Neuronal stem cell (in vitro differentiated cells): ENCODE data around the gene NFYC.

ENCODE experiments used
- DNase-seq: peaks from one replicate; pipeline ENCODE4 v3.0.0-alpha.2; 2013; ENCODE audit warnings: low spot score
- H2AFZ ChIP-seq: one replicate; pipeline ENCODE4 v1.6.1; 2013; ENCODE audit warnings: mild to moderate bottlenecking, low read length, inconsistent platforms
- H2AK5ac ChIP-seq: 2 replicates; pipeline ENCODE4 v1.6.1; 2013; ENCODE audit warnings: low read depth, mild to moderate bottlenecking, inconsistent platforms, low read length, moderate library complexity, mixed read lengths
- H2BK120ac ChIP-seq: 2 replicates; pipeline ENCODE4 v1.6.1; 2013; ENCODE audit warnings: low read depth, mild to moderate bottlenecking, inconsistent platforms, low read length, moderate library complexity, mixed read lengths
- H2BK12ac ChIP-seq: one replicate; pipeline ENCODE4 v1.6.1; 2013; ENCODE audit warnings: low read length, inconsistent platforms
- H2BK15ac ChIP-seq: 2 replicates; pipeline ENCODE4 v1.6.1; 2013; ENCODE audit warnings: mild to moderate bottlenecking, low read length, inconsistent platforms, mixed read lengths
- H2BK5ac ChIP-seq: one replicate; pipeline ENCODE4 v1.6.1; 2013; ENCODE audit warnings: inconsistent platforms, mild to moderate bottlenecking, low read length, moderate library complexity
- H3K14ac ChIP-seq: one replicate; pipeline ENCODE4 v1.6.1; 2013; ENCODE audit warnings: low read length, inconsistent platforms
- H3K18ac ChIP-seq: 2 replicates; pipeline ENCODE4 v1.6.1; 2013; ENCODE audit warnings: low read length, inconsistent platforms
- H3K23ac ChIP-seq: 2 replicates; pipeline ENCODE4 v1.6.1; 2013; ENCODE audit warnings: low read depth, mild to moderate bottlenecking, mixed read lengths, low read length, inconsistent platforms; ENCODE audit not compliant: poor library complexity
- H3K27ac ChIP-seq: replicated peaks from 3 replicates; pipeline ENCODE4 v1.5.1; 2013; ENCODE audit warnings: low read length, inconsistent platforms
- H3K27me3 ChIP-seq, 3 experiments: 2 replicates each; pipeline ENCODE4 v1.6.1; 2013; ENCODE audit warnings: low read length in 3 of 3, mild to moderate bottlenecking in 2 of 3, inconsistent platforms in 1 of 3, low read depth in 1 of 3, mixed read lengths in 1 of 3, moderate library complexity in 1 of 3; ENCODE audit not compliant: control insufficient read depth in 3 of 3, insufficient read depth in 3 of 3
- H3K36me3 ChIP-seq, 2 donors: replicated peaks in 1 of 2; 2 replicates each; pipeline ENCODE4 v1.6.1; 2013; ENCODE audit warnings: low read length in 2 of 2; ENCODE audit not compliant: control insufficient read depth in 2 of 2, insufficient read depth in 2 of 2
- H3K4ac ChIP-seq: 2 replicates; pipeline ENCODE4 v1.6.1; 2013; ENCODE audit warnings: inconsistent platforms, mild to moderate bottlenecking, low read length, moderate library complexity
- H3K4me1 ChIP-seq, 2 donors: 1 replicate in 1 of 2; 2 replicates in 1 of 2; pipeline ENCODE4 v1.6.1; 2013; ENCODE audit warnings: low read length in 2 of 2, low read depth in 1 of 2; ENCODE audit not compliant: control insufficient read depth in 2 of 2, insufficient read depth in 1 of 2
- H3K4me2 ChIP-seq: one replicate; pipeline ENCODE4 v1.6.1; 2013; ENCODE audit warnings: mild to moderate bottlenecking, low read length, inconsistent platforms; ENCODE audit not compliant: insufficient read depth, poor library complexity, severe bottlenecking
- H3K4me3 ChIP-seq, 2 donors: 2 replicates each; pipeline ENCODE4 v1.5.1; 2013; ENCODE audit warnings: low read length in 2 of 2, mild to moderate bottlenecking in 2 of 2, inconsistent platforms in 1 of 2, moderate library complexity in 1 of 2
- H3K79me1 ChIP-seq: one replicate; pipeline ENCODE4 v1.6.1; 2013; ENCODE audit warnings: low read depth, mild to moderate bottlenecking, inconsistent platforms, low read length, moderate library complexity
- H3K9ac ChIP-seq: one replicate; pipeline ENCODE4 v1.6.1; 2013; ENCODE audit warnings: mild to moderate bottlenecking, low read depth, low read length, inconsistent platforms; ENCODE audit not compliant: poor library complexity
- H3K9me3 ChIP-seq, 2 donors: replicated peaks in 1 of 2; 2 replicates each; pipeline versions ENCODE3 to v1.6.1; 2013; ENCODE audit warnings: low read length in 2 of 2, mild to moderate bottlenecking in 2 of 2, inconsistent platforms in 1 of 2, low read depth in 1 of 2, mixed read lengths in 1 of 2, moderate library complexity in 1 of 2; ENCODE audit not compliant: control insufficient read depth in 2 of 2, insufficient read depth in 1 of 2
- H4K8ac ChIP-seq: one replicate; pipeline ENCODE4 v1.6.1; 2013; ENCODE audit warnings: low read depth, mild to moderate bottlenecking, inconsistent platforms, low read length, moderate library complexity
- H4K91ac ChIP-seq: one replicate; pipeline ENCODE4 v1.6.1; 2013; ENCODE audit warnings: low read length, low read depth, mild to moderate bottlenecking, inconsistent platforms; ENCODE audit not compliant: poor library complexity
- WGBS, 2 donors: extraction: QIAGEN DNeasy Blood & Tissue Kit; methylation state at CpG; one replicate each; pipeline ENCODE4 v1.1.7; 2013; ENCODE audit warnings: missing lambda C conversion rate in 2 of 2, mixed read lengths in 1 of 2; ENCODE audit not compliant: insufficient read length in 2 of 2, insufficient replicate concordance in 1 of 2; ENCODE audit errors: extremely low coverage in 2 of 2; 5-methylcytosine and 5-hydroxymethylcytosine counted together

The NFYC gene

DNA sequence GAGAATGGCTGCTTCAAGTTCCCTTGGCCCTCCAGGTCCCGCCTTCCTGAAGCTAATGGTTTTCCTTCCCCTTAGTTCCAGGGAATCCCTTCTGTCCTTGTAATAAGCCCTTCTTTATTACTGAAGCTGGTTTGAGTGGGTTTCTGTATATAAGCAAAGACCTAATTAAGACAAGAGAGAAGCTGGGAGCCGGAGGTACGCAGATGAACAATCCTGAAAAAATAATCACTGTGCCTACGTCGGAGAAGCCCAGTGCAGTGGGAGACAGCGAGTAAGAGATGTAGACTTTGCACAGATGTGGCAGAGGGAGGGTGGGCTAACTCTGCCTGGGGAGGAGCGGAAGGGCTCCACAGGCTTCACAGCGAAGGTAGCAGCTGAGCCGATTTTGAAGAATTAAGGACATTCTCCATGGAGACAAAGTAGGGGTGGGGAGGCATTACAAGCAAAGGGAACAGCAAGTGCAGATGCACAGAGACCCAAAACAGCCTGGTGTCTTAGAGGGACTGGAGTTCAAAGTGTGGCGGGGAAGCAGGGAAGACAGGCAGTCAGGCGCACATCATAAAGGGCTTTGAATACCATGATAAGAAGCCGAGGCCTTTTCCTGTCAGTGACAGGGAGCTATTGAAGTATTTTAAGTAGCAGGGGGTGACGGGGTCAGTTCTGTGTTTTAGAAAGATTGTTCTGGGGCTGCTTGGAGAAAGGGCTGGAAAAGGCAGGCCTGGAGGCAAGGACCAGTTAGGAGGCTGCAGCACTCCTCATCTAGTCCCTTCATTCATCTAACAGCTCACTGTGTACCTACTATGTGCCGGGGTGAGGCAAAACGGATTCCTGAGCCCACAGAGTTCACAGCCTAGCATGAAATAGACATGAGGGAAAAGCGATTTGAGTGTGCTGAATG is 32.5 kb upstream of the NFYC start:
- peaks cover 13 to 25% of the 10 kb centered on the region in 2 donors for H3K4me1 ChIP-seq
- no peak overlapping the region for H3K4me3 ChIP-seq
- peak overlapping the region; percentile 32 for H2AFZ ChIP-seq
- no peak overlapping the region for H3K18ac ChIP-seq
- no CpG with 5 or more reads among the region's 16 CpGs for WGBS, 2 donors
- no peak overlapping the region for H2BK15ac ChIP-seq
- no peak overlapping the region for H3K14ac ChIP-seq
- no peak overlapping the region for H2BK12ac ChIP-seq
- no peak overlapping the region for H3K4ac ChIP-seq
- H4K91ac ChIP-seq = no peak overlapping the region
- no peak overlapping the region for H3K9ac ChIP-seq
- no peaks in the 10 kb centered on the region for H3K9me3 ChIP-seq
- no peak overlapping the region for H2BK120ac ChIP-seq
- H3K79me1 ChIP-seq = no peaks in the 10 kb centered on the region
- no peak overlapping the region for H4K8ac ChIP-seq
- no peak overlapping the region for H2BK5ac ChIP-seq
- H3K27me3 ChIP-seq = no peaks in the 10 kb centered on the region
- no peak overlapping the region for H3K4me2 ChIP-seq
- no peak for DNase-seq
- no peak overlapping the region for H3K23ac ChIP-seq
- no peak overlapping the region for H3K27ac ChIP-seq
- H3K36me3 ChIP-seq = no peaks in the 10 kb centered on the region
- no peak overlapping the region for H2AK5ac ChIP-seq

GRCh38 chr1:40659649-40659947 is 31.9 kb upstream of the NFYC start:
- no peak overlapping the region for H3K23ac ChIP-seq
- no peak overlapping the region for H2AK5ac ChIP-seq
- H3K4me3 ChIP-seq = no peak overlapping the region
- H3K4me2 ChIP-seq = no peak overlapping the region
- no CpG with 5 or more reads among the region's 7 CpGs for WGBS, 2 donors
- H3K27me3 ChIP-seq = no peaks in the 10 kb centered on the region
- H3K14ac ChIP-seq = no peak overlapping the region
- no peaks in the 10 kb centered on the region for H3K36me3 ChIP-seq
- H2BK15ac ChIP-seq = no peak overlapping the region
- no peak overlapping the region for H2BK120ac ChIP-seq
- no peak overlapping the region for H2BK5ac ChIP-seq
- DNase-seq = no peak
- no peak overlapping the region for H4K91ac ChIP-seq
- no peak overlapping the region for H3K18ac ChIP-seq
- H3K4me1 ChIP-seq = peaks cover 12 to 21% of the 10 kb centered on the region in 2 donors
- no peak overlapping the region for H2BK12ac ChIP-seq
- H3K9me3 ChIP-seq = no peaks in the 10 kb centered on the region
- no peak overlapping the region for H3K4ac ChIP-seq
- no peak overlapping the region for H3K9ac ChIP-seq
- H3K27ac ChIP-seq = no peak overlapping the region
- no peak overlapping the region for H2AFZ ChIP-seq
- H4K8ac ChIP-seq = no peak overlapping the region
- H3K79me1 ChIP-seq = no peaks in the 10 kb centered on the region

DNA sequence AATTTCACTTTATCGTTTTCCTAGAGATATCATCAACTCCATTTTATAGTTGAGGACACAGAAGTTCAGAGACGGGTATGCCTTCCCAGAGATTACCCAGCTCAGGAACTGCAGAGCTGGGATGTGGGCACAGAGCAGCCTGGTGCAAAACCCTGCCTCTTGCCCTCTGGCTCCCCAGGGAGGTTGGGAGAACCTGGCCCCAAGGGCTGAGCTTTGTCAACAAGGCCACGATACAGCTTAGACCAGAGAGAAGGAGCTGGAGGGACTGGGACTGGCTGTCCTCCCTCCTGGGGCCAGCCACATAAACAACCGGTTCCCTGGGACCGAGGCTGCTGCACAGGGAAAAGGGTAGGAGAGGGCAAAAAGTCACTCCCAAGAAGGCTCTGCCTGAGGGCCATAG is 29.8 kb upstream of the NFYC start:
- Histone ChIP-seq H3K4me3 (no peak overlapping the region), H2BK5ac (peak overlapping the region; percentile 45), H3K9me3 (no peaks in the 10 kb centered on the region), H3K4ac (no peak overlapping the region), H4K91ac (no peak overlapping the region), H3K9ac (no peak overlapping the region), H2AFZ (no peak overlapping the region), H4K8ac (no peak overlapping the region), H2AK5ac (no peak overlapping the region), H3K36me3 (no peaks in the 10 kb centered on the region), H2BK120ac (no peak overlapping the region), H2BK12ac (no peak overlapping the region), H3K23ac (no peak overlapping the region), H3K4me1 (peaks cover 13 to 27% of the 10 kb centered on the region in 2 donors), H3K27ac (no peak overlapping the region), H3K4me2 (no peak overlapping the region), H3K14ac (no peak overlapping the region), H3K79me1 (no peaks in the 10 kb centered on the region), H3K27me3 (no peaks in the 10 kb centered on the region), H3K18ac (no peak overlapping the region), H2BK15ac (no peak overlapping the region)
- no CpG with 5 or more reads among the region's 5 CpGs for WGBS, 2 donors
- no peak for DNase-seq

- Histone ChIP-seq H2BK120ac (no peak overlapping the region), H3K14ac (no peak overlapping the region), H3K9ac (no peak overlapping the region), H2AK5ac (no peak overlapping the region), H4K91ac (no peak overlapping the region), H4K8ac (no peak overlapping the region), H2BK12ac (no peak overlapping the region), H2BK15ac (no peak overlapping the region), H3K27me3 (no peaks in the 10 kb centered on the region), H2AFZ (no peak overlapping the region), H3K4me2 (no peak overlapping the region), H3K27ac (no peak overlapping the region), H3K79me1 (no peaks in the 10 kb centered on the region), H3K23ac (no peak overlapping the region), H3K4me3 (no peak overlapping the region), H3K18ac (no peak overlapping the region), H3K9me3 (no peaks in the 10 kb centered on the region), H2BK5ac (peak overlapping the region; percentile 45), H3K4ac (no peak overlapping the region), H3K36me3 (no peaks in the 10 kb centered on the region), H3K4me1 (peaks cover 13 to 27% of the 10 kb centered on the region in 2 donors)
- no peak for DNase-seq
- WGBS, 2 donors = no CpG with 5 or more reads among the region's 6 CpGs
Observed at GRCh38 chr1:40662151-40662550, 29.4 kb upstream of the NFYC start.
